ENCODE data around the gene TOX4.
A peak's percentile ranks its signal among the peaks of the same experiment; 100 is the strongest.

The TOX4 gene

DNA sequence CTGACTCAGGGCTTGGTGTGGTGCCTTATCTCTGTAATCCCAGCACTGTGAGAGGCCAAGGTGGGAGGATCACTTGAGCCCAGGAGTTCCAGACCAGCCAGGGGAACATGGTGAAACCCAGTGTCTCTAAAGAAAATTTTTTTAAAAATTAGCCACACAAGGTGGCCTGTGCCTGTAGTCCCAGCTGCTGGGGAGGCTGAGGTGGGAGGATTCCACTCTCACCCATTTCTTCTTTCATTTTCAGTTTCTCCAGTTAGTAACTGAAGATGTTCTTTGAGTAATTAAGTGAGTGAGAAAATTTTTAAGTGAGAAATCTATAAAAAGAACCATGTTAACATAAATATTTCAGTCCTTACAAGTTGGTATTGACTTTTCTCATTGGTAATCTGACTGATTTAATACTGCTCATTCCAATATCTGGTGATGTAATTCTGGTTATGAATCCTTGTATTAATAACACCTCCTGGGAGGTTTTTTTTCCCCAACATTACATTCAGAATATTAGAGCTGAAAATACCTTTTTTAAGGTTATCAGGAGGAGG lies 28.1 kb downstream of the TOX4 start:
- no peak for DNase-seq

DNA sequence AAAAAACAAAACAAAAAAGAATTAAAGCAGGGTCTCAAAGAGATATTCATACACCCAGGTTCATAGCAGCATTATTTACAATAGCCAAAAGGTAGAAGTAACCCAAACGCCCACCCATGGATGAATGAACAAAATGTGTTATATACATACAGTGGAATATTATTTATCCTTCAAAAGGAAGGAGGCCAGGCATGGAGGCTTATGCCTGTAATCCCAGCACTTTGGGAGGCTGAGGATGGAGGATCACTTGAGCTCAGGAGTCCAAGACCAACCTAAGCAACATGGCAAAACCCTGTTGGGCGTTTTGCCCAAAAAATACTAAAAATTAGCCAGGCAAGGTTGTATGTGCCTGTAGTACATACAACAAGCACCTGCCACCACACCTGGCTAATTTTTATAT lies 29.6 kb downstream of the TOX4 start:
- no peak for DNase-seq

DNA sequence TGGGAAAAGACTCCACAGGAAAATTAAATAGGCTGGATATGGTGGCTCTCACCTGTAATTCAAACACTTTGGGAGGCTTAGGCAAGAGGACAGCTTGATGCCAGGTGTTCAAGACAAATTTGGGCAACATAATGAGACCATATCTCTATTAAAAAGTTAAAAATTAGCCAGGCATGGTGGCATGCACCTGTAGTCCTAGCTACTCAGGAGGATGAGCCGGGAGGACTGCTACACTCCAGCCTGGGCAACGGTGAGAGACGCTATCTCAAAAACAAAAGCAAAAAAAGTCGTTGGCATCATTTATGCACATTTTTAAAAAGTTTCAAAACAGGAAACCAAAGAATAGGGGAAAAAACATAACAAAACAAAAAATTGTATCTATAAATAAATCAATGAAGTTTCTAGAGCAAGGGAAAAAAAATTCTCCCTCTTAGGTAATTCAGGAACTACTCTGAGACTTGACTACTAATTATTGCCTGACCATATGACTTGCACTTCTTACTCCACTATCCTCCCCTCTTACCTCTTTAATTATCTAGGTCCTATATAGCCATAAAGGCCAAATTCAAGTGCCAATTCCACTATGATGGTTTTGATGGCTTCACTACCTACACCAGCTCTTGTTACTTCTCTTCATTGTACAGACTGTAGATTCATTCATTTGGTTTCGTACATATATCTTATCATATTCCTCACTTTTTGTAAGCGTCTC lies 32.6 kb downstream of the TOX4 start:
- DNase-seq, result no peak

DNA sequence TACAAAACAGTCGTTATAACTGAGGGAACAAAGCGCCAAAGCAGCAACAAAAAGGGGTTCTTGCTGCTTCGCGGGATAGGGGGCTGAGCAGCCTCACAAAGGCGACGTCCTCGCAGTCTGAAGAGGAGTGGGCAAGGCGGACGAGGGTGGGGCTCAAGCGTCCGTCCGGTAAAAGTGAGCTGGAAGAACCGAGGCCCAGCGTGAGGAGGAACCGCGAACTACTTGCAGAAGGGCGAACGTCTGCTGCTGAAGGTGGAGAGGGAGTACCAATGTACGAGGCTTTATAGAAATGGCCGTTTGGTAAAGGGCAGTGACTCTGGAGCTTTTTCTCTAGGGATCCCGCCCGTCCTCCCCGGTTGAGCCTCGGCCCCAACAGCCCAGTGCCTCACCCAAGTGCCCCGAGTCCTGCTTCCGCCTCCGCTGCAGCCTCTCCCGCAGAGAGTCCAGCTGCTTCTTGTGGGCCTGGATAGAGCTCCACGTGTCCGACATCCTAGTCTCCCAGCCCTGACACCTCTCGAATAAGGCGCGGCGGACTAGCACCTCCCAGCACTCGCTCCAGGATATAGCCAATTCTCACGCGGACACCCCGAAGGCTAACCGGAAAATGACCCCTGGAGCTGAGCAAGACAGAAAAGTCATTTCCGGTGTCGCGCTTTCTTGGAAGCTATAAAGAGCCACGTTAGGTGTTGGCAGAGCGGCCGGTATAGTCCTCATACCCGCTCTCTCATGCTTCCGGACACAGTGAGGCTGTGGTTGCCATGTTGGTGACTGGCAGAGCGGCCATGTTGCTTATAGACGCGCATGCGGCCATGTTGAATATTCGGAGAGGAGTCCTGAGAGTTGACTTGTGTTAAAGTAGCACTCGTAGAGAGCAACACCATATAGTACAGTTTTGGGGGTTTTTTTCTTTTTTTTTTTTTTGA lies 34.0 kb downstream of the TOX4 start, which contains the start of gene METTL3:
Gene METTL3 (minus strand): TSS at position 606 of the 923 bp plus-strand sequence. CDS start 117 bp downstream, at position 489.
- DNase-seq, result peak; percentile 93

DNA sequence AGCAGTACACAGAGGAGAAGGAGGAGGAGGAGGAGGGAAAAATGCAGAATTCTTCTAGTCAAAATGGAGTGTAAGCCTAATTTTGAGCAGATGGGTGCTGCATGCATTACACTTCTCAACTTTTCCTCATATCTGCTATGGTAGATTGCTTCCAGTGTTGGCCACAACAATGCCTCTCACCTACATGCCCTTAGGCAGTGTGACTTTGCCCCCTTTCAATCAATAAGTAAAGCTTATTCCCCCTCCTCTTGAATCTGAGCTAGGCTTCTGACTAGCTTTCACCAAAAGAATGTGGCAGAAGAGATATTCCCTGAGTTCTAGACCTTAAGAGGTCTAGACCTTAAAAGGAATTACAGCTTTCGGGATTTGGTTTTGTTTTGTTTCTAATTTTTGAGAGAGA lies 37.3 kb downstream of the TOX4 start:
- no peak for DNase-seq

DNA sequence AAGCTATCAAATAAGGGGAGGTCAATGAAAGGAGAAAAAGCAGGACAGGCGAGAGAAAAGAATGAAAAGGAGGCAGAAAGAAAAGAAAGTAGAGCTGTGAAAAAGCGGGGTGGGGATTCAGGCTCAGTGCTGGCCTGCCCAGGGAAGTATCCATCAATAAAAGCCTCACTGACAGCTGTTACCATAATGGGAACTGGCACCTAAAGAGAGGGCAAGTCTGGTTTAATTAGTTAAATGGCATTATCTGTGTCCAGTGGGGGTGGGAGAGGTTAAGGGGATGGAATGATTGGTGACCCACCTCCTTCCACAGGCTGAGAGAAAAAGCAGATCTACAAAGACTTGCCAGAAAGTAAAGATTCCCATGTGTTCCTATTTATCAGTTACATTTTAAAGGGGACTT lies 41.7 kb downstream of the TOX4 start:
- DNase-seq, result no peak

DNA sequence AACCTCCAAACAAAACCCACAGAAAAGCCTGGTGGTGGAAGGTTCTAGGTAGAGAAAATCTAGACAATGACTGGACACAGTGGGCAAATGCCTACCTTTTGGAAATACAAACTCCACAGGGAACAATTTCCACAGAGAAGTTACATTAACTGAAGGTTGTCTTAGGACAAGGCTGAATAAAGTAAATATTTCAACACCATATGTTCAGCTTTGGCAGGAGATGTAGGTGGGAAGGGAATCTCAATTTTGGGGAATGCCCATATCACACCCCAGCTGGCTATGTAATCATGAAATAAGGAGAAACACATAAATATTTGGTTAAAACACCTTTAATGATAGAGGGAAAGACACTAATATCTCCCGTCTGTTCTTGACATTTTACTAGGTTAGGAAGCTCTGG lies 43.8 kb downstream of the TOX4 start:
- DNase-seq, result no peak

DNA sequence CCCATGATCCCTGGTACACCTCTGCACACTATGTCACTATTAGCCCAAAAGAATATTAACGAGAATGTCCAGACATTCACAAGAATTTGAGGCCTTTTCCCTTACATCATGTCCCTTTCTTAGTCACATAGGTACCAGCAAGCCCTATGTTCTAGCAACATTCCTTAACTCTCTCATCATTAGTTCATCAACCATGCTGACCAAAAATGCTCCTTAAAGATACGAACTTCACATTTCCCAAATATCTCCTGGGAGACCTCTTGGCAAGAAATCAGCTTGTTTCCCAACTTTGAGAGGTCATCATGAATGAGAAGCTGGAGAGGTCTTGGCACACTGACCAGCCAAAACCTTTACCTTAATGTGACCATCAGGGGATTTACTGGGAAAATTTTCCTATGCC lies 44.5 kb downstream of the TOX4 start:
- no peak for DNase-seq

DNA sequence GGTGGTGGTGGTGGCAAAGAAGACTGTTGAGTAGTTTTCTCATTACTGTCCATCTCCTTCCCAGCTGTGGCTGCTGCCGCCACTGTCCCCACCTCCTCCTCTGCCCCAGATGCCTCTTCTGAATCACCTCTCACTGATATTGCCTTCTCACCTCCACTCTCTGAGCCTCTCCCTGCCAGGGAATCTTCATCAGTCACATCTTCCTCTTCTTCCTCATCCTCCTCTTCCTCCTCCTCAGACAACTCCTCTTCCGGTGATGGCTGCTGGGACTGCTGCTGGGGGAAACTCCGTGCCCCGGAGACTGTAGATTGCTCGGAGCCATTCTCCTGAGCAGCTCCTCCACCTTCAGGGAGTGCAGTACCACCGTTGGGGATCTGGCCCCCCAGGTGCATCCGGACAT lies 46.2 kb downstream of the TOX4 start:
- DNase-seq, result no peak

DNA sequence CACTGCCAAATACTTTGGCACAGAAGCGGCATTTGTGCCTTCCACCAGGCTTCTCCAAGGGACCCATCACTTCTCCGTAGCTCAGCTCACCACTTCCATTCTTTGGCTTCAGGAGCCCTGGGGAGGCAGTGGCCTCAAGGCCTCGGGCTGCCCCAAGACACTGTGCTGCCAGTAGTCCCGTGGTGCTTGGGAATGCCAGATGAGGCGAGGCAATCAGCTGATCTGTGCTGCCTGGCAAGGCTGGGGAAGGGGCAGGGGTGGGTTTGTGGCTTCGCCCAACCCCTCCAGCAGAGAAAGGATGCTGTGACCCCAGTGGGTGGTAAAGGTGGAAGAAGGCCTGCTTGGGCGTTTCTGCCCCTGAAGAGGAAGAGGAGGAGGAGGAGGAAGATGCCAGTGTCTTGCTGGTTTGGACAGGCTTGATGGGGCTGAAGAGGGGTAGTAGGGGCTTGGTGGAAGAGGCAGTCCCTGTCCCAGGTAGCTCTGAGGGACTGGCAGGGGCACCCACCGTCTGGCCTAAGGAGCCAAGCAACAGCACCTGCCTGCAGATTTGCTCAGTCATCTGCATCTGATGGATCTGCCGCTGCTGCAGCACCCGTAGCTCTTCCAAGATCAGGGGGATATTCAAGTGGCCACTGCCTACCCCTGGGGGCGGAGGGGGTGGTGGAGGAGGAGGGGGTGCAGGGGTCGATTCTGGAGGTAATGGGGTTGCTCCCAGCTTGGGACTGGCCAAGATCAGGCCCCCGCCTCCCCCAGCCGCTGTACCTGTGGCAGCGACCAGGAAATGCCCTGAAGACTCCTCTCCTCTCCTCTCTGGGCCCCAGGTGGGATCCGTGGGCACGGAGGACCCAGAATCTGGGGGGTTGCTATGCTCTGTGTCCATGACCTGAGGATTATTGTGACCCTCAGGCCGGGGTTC lies 47.8 kb downstream of the TOX4 start:
- DNase-seq, result no peak

DNA sequence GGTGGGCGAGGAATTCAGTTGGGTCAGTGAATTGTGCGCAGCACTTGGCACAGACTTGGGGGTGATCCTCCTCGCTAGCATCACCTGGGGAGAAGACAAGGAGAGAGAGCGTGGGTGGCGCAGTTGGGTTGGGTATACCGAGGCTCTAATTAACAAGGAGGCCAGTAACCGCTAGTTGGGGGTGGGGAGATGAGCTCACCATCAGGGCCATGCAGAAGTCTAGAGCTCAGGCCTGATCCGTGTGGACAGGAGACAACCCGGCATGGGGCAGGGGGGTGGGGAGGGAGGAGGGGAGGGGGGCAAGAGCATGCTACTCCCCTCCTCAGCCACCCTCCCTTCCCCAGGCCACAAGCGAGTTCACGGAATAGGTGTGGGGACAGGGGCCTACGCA lies 48.6 kb downstream of the TOX4 start:
- no peak for DNase-seq

DNA sequence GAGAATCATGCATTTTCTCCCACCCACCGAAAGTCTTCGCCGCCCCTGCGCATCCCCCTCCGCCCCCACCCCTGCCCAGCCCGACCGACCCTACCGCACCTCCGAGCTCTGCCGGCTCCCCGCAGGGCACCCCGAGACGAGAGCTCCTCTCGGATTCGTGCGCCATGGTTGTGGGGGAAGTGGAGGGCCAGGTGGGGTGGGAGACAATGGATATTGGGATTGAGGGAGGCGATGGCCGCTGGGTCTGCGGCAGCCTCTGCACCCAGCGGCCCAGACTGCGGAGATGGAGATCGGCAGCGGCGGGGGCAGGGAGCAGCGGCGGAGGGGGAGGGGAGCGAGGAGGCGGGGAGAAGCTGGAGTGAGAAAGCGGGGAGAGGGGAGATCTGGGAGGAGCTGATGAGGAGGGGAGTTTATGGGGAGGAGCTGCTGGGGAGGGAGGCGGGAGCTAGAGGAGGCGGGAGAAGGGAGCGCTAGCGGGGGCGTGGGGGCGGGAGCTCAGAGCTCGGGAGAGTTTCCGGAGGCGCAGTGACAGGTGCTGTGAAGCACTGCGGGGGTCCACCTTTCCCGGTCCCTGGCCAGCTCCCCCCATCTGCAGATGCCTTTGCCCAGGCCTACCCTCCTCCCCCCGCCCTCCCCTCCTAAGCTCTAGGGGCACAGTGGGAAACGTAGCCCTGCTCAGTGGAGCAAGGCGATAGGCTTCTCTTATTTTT lies 49.1 kb downstream of the TOX4 start, which contains the start of gene SALL2:
Gene SALL2 (minus strand): TSS at position 385 of the 710 bp plus-strand sequence. CDS start 219 bp downstream, at position 166.
- peak; percentile 59 for DNase-seq

DNA sequence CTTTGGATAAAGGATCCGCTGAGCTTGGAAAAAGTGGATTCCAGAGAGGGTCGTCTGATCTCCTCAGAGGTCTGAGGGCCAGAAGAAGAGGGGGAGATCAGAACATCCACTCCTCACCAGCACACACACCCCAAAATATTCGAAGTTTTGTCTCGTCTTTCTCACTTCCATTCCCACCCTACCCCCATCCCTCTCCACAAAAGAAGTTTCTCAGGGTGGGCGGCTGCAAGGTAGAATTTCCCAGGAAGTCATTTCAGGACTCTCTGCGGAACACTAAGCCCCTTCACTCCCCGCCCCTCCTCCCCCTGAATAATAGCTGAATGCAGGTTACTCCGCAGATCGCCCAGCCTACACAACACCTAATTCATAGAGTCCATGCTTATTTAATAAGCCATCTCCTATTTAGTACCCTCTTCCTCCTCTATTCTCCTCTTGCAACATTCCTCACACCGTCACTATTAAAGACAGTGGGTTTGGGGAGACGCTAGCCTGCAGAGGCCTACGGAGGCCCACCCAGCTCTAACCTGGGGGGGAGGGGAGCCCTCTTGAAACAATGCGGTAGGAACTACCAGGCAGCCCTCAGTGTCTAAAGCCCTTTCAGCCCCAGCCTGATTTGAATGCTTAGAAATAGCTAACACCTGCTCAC lies 49.8 kb downstream of the TOX4 start:
- DNase-seq, result no peak

DNA sequence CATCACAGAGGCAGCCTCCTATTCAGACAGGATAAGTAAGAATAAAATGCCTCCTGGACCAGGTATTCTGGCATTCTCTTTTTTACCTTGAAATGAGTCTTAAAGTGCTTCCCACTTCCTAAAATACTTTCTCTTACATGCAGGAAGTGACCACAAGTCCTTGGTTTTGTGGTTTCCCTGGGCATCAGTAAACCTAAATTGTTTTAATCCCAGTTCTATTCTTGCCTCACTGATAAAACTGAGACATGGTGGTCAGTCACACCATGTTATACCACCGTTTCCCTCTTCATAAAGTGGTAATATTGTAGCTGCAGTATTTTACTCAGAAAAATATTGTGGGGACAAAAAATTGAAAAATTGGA lies 50.3 kb downstream of the TOX4 start:
- DNase-seq, result no peak

DNA sequence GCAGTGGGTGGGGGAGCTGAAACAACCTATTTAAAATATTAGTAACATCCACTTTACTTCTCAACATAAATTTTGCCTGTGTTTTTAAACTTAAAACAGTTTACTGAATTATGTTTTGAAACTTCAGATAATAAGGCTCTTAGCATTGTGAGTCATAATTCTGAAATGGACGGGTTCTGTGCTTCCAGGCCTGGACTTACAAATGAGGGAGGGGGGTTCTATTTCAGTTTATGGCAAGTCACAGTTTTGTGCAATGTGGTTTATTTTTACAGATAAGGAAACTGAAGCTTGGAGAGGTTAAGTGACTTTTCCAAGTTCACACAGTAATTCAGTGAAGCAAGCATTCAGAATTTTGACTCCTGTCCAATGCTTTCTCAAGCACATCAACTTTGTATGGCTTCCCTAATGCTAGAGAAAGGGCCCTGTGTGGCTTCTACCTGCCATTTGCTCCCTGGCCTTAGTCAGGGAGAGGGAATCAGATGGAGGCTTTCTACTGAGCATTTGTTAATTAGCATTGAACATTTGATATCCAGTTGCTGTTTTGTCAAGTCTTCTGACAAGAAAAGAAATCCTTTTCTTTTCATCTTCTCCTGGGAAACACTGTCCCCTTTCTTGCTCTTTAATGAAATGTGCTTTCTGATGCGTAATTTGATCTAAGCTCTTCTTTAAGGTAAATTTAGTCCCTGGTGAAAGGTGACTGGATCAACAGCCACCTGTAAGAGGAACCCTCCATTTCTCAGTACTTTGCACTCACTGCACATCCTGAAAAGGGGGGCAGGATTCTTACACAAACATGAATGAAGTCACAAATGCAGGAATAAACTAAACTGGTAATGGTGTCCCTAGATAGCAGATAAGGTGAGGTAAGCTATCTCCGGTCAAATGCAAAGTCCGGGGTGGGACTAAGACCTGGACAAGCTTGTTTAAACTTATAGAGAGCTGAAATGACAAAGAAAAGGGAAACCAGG lies 51.7 kb downstream of the TOX4 start:
- no peak for DNase-seq

DNA sequence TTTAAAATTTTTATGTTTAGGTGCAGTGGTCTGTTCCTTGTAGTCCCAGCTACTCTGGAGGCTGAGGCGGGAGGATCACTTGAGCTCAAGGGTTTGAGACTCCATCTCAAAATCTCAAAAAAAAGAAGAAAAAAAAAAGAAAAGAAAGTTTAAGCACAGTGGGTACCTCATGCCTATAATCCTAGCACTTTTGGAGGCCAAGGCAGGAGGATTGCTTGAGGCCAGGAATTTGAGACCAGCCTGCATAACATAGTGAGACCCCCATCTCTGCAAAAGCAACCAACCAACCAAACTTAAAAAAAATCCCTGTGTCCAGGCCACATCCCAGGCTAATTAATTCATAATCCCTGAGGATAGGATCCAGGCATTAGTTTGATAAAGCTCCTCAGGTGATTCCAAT lies 52.5 kb downstream of the TOX4 start:
- DNase-seq, result no peak

DNA sequence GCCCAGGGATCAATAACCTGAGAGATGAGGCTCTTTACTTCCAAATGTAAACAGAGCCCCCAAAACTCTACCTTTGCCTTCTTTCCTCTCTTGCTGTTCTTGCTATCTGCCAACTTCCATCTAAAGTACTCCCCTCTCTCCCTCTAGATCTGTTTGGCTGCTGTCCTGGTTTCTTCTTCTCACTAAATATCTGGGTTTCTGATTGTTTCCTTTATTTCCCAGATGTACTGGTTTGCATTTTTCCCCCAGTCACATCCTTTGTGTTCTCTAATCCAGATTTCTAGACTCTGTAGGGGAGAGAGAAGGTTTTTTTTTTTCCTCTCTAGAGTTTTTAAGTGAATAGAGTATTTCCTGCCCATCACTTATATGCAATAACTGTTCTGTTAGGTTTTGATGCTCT lies 56.3 kb downstream of the TOX4 start:
- DNase-seq, result no peak

DNA sequence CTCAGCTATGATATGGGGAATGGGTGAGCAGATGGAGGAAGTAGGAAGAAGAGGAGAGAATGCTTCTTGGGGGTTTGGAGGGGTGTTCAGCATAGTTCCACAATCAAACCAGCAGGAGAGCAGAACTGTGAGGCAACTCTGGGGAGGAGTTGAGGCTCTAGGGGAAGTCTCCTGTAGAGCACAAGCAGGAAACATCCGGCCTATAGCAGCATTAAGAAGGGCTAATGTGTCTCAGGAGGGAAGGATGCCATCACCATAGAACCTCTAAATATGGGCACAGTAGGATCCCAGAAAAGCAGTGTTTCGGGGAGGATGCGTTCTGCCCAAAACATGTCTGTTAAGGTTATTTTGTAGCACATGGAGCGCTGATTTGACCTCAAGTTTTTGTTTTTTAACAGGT lies 57.6 kb downstream of the TOX4 start:
- DNase-seq, result no peak

DNA sequence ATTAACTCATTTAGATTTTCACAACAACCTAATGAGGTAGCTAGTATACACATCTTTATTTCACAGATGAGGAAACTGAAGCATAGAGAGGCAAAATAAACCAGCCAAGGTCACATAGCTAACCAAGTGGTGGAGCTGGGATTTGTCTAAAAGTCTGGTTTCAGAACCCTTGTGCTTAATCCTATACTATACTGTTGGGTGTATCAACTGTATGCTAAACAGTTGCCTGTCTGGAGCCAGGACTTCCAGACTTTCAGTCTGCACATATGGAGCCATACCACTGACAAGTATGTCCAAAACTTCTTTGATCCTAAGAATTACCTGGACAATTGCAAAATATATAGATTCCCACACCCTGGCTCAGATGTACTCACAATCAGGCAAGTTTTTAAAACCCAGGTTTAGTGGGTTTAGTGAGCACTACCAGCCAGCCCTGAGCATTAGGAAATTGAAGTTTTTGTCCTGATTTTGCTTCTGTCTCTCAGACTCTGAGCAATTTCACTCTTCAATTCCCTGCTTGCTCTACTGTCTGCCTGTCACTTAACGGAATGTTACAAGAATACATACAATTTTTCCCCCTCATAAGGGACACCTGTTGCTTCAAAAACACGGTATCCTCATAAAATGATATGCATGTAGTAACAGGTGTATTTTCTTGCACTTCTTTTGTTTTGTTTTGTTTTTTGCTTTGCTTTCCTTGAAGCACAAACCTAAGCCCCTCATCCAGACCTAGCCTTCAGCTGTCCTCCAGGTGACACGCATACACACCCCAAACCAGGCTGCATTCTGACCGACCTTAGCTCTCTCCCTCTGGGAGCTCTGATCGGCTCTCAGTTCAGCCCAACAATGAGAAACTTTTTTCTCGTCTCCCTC lies 58.8 kb downstream of the TOX4 start:
- no peak for DNase-seq
